T follicular helper cell (primary cell): Measurements from ENCODE around the gene RANBP3L.
A peak's percentile ranks its signal among the peaks of the same experiment; 100 is the strongest.

Experiments
- DNase-seq: peaks from one replicate; pipeline ENCODE4 v3.0.0-alpha.2; 2020; ENCODE audit warnings: low read depth

Gene RANBP3L

DNA sequence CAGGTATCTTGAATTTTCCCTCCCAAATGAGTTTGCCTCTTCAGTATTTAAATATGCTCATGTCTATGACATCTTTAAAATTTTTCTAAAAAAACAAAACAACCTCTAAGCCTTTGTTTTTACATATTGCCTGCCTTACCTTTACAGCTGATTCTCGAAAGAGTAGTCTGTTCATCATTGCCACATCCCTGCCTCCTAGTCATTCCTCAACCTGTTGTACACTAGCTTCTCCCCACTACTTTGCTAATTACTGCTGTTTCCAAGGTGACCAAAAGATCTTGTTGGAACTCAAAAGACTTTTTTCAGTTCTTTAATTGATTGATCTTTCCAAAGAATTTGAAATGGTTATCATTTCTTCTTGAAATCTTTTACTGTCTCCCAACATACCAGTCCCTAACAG is 58.0 kb downstream of the RANBP3L start:
- DNase-seq: no peak

DNA sequence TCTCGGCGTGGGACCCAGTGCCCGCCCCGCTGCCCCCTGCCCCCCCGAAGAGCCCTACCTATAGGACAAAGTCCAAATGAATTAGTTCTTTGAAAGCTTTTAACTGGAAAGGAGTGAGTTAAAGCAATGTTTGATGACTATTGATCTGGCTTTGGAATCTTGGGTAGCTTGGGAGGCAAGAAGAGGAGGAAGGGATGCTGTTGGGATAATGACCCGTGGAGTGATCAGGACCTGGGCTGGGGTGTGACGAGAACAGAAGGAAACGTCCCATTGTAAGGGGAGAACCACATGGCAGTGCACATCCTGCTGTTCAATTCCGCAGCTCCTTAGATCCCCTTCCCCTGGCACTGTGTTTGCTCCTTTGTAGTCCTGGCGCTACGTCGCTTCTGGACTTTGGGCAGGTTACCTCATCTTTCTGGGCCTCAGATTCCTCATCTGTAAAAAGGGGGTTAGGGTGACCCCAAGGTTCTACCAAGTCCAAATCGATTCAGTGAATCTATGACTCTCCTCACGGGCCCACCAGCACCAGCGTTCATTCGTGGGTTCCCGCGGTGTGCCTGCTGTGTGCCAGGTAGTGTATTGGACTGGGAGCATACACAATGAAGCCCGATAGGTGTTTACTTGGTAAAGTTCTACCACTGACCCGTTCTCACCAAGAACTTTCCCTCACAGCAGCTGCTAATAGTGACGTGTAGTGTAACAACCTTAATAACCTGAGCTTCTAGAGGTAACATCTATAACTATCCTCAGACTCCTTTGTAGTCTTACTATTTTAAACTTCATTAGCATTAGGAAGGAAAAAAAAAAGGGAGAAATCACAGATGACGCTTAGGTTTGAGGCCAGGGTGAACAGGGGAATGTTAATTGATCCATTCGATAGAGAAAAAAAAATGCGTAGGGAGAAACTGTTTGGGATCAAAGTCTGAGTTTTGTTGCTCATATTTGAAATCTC is 58.9 kb downstream of the RANBP3L start:
- no peak for DNase-seq

DNA sequence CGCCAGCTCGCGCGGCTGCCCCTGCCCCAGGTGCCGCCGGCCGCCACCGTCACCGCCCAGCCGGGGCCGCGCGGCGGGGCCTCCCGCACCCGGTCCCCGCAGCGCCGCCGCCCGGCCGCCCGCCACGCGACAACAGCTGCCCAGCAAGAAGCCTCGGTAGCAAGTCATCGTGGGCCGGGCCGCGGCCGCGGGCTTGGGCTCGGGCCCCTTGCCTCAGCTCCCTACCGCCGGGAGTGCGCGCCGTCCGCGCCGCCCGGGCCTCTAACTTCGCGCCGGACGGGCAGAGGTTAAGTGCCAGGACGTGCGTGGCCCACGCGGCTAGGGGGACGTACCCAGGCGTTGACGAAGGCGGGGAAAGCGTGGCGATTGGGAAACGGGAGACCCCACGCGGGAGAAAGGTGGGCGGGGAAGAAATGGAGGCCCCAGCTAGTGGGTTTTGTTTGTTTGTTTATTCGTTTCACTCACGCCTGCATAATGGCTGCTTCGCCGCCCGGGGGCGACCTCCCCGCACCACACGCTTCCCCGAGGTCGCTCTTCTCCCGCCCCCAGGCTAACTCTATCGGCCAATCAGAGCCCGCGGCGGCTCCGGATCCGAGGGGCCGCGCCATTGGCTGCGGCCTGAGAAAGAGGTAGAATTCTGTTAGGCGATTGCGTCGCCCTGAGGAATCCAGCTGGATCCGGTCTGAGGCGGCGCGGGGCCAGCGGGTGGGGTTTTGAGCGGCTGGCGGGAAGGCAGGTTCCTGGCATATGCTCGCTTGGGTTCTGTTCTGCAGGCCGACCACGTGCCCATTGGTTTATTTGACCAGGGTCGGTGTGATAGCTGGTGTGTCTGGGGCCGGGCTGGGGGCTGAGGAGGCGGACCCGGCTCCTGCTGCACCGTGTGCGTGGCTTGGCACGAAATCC is 59.8 kb downstream of the RANBP3L start, which contains the start of gene NADK2:
Gene NADK2 (minus strand): TSS at position 295 of the 903 bp plus-strand sequence. CDS start 127 bp downstream, at position 168.
- peak; percentile 91 for DNase-seq

DNA sequence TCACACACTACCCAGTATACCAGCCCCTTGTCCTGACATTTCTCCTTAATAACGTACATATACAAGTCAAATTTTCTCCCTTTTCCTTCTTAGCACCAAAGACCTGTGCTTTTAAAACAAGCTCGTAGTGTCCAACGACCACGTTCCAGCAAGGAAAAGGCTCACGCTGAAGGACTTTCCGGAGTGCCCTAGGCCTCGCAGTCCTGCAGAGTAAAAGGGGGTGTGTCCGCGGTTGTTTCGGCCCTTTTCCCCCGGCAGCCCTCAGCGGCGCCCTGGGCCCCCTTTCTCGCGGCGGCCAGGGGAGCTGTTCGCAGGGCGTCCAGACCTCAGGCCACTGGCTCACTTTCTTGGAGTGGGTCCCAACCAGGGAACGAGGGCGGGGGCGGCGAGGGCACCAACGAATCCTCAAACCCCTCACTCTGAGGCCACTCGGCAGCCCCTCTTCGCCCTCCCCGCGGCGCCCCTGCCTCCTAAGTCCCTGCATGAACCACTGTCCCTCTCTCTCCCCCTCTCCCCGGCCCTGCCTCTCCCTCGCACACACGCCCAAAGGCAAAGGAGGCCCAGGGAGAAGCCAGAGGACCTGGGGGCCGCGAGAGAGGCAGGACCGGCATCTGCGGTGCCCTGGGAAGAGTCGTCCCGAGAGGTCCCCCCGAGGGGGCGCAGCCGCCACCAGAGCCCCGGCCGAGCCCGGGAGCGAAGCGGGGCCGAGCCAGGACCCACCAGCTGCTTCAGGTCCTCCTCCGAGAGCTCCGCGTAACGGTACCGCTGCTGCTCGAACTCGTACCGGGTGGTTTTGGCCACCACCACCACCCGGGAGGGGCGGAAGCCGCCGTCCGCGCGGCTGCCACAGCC is 60.7 kb downstream of the RANBP3L start:
- no peak for DNase-seq

DNA sequence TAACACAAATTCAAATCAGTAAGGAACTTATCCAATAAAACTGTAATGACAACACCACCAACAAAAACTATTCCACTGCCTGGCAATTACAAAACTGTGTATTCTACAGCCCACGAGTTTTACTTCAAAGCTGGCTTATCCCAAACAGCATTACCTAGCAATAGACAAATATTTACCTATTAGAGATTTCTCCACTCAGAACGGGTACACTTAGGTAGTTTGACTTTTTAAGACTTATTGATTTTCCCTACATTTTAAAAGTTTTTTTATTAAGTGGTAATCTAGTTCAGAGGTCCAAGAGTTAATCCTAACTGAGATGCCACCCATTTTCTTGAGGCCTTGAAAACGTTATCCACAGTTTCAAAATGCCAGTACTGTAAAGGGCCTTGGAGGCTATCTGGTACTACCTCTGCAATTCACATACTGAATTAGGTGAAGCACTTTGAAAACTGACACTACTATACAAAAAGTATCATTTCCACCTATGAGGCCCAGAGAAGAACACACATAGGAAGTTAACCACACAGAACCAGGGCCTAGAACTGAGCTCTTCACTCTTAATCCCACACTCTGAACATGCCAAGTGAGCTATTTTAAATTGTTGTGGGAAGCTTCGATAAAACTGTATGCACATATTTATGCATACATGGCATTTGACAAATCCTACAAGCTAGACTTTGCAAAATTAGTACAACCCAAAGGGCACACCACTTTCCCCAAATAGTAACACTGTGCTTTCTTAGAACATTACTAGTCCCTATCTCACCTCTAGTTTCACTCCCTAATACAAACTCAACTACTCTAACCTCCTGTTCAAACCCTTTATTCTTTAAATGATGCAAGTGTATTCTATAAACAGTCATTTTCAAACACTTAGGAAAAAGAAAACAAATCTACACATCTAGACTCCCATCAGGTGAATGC is 62.1 kb downstream of the RANBP3L start:
- no peak for DNase-seq

DNA sequence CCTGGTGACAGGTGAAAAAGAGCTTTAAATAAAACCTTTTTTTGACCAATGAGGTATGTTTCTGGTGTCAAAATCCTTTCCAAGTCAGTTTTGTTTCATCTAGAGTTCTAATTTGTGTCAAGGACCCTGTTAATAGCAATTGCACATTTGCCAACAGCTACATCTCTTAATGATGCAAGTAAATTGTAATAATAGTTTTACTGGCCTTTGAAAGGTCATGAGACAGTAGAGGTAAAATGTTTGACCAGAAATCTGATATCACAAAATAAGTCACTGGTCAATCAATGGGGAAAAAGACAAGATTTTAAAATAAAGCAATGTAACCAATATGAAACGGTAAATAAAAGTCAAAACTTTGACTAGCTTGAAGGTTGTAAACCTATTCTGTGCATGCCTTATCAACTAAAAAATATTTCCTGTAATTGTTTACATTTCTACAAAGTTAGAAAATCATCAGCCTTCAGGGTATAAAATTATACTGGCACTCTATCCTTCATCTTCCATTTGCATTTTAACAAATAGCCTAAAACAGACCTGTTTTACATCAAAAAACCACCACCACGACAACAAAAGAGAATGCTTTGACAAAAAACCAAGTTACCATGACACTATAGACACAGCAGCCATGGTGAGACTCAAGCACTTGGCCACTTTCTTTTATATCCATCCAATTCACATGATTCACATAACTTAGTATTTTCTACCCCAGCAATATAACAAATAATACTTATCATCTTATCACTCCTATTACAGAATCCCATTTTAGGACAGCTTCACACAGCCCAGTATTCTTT is 63.0 kb downstream of the RANBP3L start:
- DNase-seq: no peak

DNA sequence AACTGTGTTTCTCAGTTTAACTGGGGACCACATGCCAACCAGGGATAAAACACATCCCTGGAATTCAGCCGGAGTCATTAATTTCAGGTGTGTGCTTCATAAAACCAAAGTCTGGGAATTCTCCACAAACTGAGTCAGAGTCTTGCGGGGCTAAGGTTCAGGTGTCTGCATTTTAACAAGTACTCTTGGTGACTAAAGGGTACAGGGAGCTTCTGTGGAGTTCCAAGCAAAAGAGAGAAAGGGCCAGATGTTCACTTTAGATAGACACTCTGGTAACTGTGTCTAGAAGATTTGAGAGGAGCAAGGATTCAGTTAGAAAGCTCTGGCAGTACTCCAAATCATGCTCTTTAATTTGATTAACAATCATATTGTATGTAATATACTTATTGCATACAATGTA is 64.0 kb downstream of the RANBP3L start:
- no peak for DNase-seq

DNA sequence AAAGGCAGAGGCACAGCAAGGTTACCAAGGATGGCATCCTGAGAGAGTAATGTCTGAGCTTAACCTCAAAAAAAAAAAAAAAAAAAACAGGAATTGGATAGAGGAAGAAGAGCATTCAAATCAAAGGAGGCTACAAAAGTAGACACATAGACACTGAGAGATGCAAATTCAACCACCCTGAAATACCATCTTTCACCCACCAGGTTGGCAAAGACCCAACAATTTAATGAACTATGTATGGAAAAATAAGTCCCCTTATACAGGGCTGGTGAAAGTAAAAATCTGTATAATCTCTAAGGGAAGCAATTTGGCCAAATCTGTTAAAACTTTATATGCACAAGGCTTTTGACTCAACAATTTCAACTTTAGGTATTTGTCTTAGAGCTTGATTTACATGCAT is 64.9 kb downstream of the RANBP3L start:
- no peak for DNase-seq

DNA sequence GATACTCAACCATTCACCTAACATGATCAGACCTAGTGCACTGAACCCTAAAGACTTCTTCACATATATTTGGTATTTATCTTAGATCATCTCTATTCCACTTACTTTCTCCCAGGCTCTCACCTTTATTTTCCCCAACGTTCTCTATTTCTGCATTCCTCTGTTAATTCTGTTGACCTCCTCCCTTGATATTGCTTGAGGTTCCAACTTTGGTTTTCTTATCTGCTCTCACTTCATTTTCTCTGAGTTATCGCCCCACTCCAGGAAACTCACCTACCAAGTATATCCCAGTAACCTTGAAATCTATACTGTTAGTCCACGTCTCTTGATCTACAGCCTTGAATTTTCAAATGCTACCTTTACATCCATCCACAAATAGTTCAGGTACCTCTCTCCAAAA is 69.2 kb downstream of the RANBP3L start:
- no peak for DNase-seq

DNA sequence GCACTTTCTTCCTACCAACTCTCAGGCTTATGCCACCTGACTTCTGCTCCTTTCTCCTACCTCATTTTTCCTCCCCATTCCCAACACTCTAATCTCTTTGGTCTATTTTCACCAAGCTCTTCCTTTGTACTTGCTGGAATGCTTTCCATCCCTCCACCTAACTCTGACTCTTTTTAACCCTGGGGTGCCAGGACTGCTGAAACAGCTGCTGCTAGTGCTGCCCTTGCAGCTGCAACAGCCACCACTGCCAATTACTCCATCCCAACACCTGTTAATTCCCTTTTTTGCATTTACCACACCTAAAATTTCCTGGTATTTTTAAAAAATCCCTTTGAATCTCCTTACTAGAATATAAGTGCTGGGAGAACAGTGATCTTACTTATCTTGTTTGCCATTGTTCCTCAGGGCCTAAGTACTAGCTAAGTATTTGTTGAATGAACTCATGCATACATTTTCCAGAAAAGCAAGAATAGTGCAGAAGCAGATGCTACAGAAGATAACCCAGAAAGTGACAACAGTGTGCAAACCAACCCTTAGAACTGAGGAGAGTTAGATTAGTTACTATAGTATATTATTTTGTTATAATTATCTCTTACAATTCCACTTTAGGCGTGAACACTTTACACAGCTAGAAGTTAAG is 71.4 kb downstream of the RANBP3L start:
- DNase-seq: no peak

DNA sequence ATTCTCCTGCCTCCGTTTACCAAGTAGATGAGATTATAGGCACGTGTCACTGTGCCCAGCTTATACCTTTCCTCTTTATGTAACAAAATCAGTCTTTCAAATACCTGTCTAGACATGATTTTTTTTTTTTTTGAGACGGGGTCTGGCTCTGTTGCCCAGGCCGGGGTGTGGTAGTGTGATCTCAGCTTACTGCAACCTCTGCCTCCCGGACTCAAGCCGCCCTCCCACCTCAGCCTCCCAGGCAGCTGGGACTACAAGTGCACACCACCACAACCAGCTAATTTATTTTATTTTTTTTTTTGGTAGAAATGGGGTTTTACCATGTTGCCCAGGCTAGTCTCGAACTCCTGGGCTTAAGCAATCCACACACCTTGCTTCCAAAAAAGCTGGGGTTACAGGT is 73.2 kb downstream of the RANBP3L start:
- DNase-seq: no peak

DNA sequence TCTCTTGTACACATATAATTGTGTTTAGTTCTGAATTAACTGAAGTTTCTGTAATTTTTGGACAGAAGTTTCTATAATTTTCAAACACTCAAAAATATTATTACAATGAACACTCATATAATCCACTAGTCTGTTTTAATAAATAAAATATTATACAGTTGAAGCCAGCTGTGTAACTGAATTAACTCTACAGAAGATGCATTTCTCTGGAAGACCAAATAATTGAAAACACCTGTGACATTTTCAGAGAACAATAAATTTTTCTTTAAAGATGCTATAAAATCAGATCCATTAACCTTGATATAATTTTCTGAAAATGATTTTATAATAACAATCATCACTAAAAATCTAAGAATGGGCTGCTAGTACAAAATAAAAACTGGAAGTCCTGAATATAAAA is 74.7 kb downstream of the RANBP3L start:
- DNase-seq: no peak

DNA sequence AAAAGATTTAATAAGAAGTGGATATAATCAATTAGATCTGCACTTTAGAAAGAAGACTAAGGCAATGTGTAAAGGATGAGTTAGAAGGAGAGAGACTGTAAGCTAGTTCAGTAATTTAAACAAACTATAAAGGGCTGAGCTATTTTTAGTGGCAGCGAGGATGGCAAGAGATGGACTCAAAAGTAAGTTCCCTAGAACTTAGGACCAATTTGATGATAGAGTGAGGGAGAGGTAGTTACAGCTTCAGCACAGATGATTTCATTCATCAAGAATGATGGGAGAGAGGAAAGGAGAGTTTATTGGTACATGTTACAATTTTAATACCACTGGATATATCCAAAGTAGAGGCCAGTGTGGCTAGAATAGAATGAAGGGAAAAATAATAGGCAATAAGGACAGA is 79.1 kb downstream of the RANBP3L start:
- no peak for DNase-seq

DNA sequence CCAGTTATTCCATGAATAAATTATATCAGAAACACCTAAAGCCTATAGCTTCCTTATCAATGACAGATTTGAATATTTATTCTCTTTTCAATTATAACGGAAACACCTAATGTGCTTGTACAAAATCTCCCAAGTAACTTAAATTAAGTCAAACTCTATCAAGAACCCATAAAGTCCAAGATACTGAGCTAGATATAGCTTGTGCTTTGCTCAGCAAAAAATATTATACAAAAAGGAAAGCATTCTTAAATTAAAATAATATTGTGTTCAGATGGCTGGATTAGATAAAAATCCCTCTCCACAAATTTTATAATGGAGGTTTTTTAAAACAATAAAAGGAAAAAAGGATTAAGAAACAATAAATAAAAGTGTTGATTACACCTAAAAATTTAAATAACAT is 83.7 kb downstream of the RANBP3L start:
- no peak for DNase-seq

DNA sequence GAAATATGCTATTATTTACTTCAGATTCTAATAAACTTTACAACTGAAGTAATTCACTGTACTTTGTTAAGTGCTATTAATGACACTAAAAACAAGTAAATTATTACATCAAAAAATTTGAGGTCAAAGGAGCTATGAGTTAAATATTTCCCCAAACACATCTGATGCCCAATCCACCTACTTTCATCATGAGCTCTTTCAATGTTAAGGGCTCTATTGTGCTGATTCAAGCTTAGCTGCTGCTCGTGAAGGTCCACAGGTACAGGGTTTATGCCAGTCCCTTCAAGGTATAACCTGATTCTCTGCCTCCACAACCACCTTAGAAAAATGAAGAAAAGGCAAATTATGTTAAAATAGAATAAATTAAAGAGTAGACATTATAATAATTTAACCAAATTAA is 84.1 kb downstream of the RANBP3L start:
- no peak for DNase-seq

DNA sequence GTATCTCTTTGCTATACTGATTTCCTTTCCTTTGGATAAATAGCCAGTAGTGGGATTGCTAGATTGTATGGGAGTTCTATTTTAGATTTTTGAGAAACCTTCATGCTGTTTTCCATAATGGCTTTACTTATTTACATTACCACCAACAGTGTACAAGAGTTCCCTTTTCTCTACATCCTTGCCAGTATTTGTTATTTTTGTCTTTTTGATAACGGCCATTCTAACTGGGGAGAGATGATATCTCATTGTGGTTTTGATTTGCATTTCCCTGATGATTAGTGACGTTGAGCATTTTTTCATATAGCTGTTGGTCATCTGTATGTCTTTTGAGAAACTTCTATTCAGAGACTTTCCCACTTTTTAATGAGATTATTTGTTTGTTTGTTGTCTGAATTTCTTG is 85.8 kb downstream of the RANBP3L start:
- DNase-seq: no peak

DNA sequence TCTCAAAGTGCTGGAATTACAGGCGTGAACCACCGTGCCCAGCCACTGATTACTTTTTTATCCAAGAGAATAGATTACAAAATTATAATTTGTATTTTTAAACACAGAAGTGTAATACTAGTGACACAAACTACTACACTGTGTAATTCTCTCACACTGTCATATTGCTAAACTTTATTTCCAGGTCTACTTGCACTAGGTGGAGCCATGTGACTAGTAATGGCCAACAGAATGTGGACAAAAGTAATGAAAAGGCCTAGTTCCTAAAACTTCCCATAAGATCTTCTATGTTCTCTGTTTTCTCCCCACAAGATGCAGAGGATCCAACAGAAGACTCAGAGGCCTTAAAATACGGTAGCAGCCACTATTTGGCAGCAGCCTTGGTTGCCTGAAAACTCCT is 87.3 kb downstream of the RANBP3L start:
- no peak for DNase-seq

DNA sequence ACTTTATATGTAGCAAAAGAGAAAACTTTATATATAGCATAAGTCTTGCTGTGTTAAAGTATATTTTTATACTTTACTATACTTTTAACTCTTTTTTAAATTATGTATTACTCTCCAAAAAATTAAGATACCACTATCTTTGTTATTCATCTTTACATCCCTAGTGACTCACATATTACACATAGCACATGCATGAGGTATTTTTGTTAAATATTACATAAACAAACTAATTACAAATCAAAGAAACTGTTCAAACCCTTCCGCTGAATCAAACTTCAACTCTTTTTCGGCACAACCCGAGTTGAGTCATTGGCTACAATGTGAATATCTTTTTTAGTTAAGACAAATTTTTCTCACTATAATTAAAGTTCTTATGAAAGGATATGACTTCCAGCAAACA is 92.0 kb downstream of the RANBP3L start:
- no peak for DNase-seq

DNA sequence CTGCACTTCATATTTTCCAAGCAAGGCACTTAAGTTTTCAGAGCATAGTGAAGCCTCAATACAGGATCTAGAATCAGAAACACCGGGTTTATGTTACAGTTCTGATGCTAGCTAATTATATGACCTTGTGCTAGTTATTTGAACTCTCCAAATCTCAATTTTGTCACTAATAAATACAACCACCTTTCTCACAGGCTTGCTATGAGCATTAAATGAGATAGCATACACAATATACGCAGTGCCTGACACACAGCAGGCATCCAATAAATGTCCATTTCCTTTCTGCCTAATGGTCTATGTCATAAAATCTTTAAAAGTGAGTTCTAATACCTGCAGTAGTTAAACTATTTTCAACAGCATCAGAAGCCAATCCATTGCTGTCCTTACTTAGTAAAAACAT is 92.9 kb downstream of the RANBP3L start:
- DNase-seq: no peak
